ENCODE results near the gene CDC42.

DNA sequence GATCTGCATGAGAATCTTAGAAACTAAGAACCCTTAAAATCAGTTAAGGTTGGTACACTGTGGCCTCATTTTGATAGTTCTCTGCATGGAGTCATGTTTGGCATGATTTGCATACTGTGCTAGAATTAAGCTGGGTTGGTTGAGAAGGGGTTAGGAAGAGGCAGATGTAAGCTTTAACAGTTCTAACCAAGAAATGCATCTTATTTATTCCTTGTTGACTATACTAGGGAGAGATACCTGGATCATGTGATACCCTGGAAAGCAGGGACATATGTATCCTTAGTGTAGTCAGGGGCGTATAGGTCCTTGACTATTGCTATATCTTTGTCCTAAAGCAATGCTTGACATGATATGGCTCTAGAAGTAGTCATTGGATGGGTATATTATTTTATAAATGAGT, 41.0 kb downstream of the CDC42 start:
- TF ChIP-seq POLR2AphosphoS5 (IDR thresholded peaks at IDR 0.05; ENCODE audit: low read depth, low read length), result no peak
- TF ChIP-seq POLR2A (IDR thresholded peaks at IDR 0.05; ENCODE audit: low read depth, low read length), result no peak
- TF ChIP-seq TAF1 (IDR thresholded peaks at IDR 0.05; ENCODE audit: borderline replicate concordance, low read depth, low read length), result no peak
